Activated CD4-positive, CD25-positive, alpha-beta regulatory T cell (primary cell): ENCODE results near the gene PDE4D.

Source experiments
- DNase-seq, 4 experiments: peaks; one replicate each; lab custom pipeline; 2025; lab: John Stamatoyannopoulos, UW

PDE4D gene

GRCh38 chr5:59893429-59894227 is at the start of gene PDE4D:
Gene PDE4D (minus strand): TSS chr5:59893726.
- DNase-seq, result no peak

- no peak for DNase-seq
Measured at GRCh38 chr5:59937633-59938032, 44.1 kb upstream of the PDE4D start.

GRCh38 chr5:59923465-59923864 is 29.9 kb upstream of the PDE4D start:
- DNase-seq, result no peak

GRCh38 chr5:59922220-59922619 is 28.7 kb upstream of the PDE4D start:
- no peak for DNase-seq

- no peak for DNase-seq
Measured at GRCh38 chr5:59921816-59922215, 28.3 kb upstream of the PDE4D start.

- no peak for DNase-seq
Measured at GRCh38 chr5:59919484-59919883, 26.0 kb upstream of the PDE4D start.

- DNase-seq, result no peak
Measured at GRCh38 chr5:59917121-59917520, 23.6 kb upstream of the PDE4D start.

GRCh38 chr5:59905188-59905587 is 11.7 kb upstream of the PDE4D start:
- no peak for DNase-seq

GRCh38 chr5:59897075-59897474 is 3.5 kb upstream of the PDE4D start:
- DNase-seq, result no peak

GRCh38 chr5:59891962-59892643 is 1.4 kb downstream of the PDE4D start:
- no peak for DNase-seq

GRCh38 chr5:59887274-59887673 is 6.3 kb downstream of the PDE4D start:
- no peak for DNase-seq

GRCh38 chr5:59874675-59875074 is 18.9 kb downstream of the PDE4D start:
- no peak for DNase-seq

GRCh38 chr5:59873113-59873512 is 20.4 kb downstream of the PDE4D start:
- DNase-seq, result no peak

- DNase-seq, result no peak
Measured at GRCh38 chr5:59866661-59867060, 26.9 kb downstream of the PDE4D start.

GRCh38 chr5:59864718-59865117 is 28.8 kb downstream of the PDE4D start:
- no peak for DNase-seq

GRCh38 chr5:59863777-59864176 is 29.7 kb downstream of the PDE4D start:
- DNase-seq, result no peak

- no peak for DNase-seq
Measured at GRCh38 chr5:59856358-59856757, 37.2 kb downstream of the PDE4D start.

- no peak for DNase-seq
Measured at GRCh38 chr5:59850766-59851165, 42.8 kb downstream of the PDE4D start.

GRCh38 chr5:59847586-59847985 is 45.9 kb downstream of the PDE4D start:
- no peak for DNase-seq

- DNase-seq, result no peak
Measured at GRCh38 chr5:59845730-59846129, 47.8 kb downstream of the PDE4D start.

- no peak for DNase-seq
Measured at GRCh38 chr5:59843511-59844213, 49.9 kb downstream of the PDE4D start.

GRCh38 chr5:59842999-59843398 is 50.5 kb downstream of the PDE4D start:
- DNase-seq, result no peak

GRCh38 chr5:59840200-59840601 is 53.3 kb downstream of the PDE4D start:
- DNase-seq, result no peak
